ENCODE measurements around the gene TIMM17A. TPM values are rescaled to one million over a fixed set of nuclear protein-coding genes. Genes with fewer than 3 reads are reported as not detected.

The TIMM17A gene
- total and polyA plus RNA-seq, 2 of the 8 experiments (the other 6 are each of a cell fraction or from before 2014, with no cell fraction given): 30.3 to 57.1 TPM

DNA sequence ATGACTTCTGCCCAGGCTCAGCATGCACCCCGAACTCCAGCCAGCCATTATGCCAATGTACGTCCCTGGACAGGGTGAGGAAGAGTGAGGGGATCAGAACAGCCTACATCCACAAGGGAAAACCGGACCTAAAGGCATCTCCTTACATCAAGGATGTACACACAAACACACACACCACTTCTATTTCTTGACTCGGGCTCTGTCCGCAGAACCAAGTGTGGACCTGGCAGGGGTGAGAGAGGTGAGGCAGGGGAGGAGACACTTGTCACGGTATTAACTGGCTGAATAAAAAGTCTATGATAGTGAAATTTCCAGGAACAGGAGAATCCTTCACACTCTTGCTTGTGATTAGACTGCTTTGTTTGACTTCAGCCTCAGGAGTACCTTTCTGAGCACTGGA lies 11.3 kb upstream of the TIMM17A start (continued):
- TF ChIP-seq, protein P1, sequence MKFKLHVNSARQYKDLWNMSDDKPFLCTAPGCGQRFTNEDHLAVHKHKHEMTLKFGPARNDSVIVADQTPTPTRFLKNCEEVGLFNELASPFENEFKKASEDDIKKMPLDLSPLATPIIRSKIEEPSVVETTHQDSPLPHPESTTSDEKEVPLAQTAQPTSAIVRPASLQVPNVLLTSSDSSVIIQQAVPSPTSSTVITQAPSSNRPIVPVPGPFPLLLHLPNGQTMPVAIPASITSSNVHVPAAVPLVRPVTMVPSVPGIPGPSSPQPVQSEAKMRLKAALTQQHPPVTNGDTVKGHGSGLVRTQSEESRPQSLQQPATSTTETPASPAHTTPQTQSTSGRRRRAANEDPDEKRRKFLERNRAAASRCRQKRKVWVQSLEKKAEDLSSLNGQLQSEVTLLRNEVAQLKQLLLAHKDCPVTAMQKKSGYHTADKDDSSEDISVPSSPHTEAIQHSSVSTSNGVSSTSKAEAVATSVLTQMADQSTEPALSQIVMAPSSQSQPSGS (IDR thresholded peaks at IDR 0.05; ENCODE audit: low read length): no peak
- TF ChIP-seq CREB1 (IDR thresholded peaks at IDR 0.05): no peak
- TF ChIP-seq EZH2 (IDR thresholded peaks at IDR 0.05; ENCODE audit: low read depth, low read length, severe bottlenecking): no peak
- TF ChIP-seq TCF12 (IDR thresholded peaks at IDR 0.05; ENCODE audit: low read depth, low read length): no peak
